HG03460 (cell line): Measurements from ENCODE around the gene NFE2.

Source experiments
- ATAC-seq: cut with Tn5 transposase; IDR thresholded peaks from one replicate; pipeline ENCODE4 v1.9.1; 2021; ENCODE audit not compliant: unreplicated experiment

The NFE2 gene

GRCh38 chr12:54253240-54253639 lies 47.6 kb downstream of the NFE2 start:
- ATAC-seq: no peak

- ATAC-seq: no peak
These were observed 49.0 kb downstream of the NFE2 start for GRCh38 chr12:54251667-54252284.

GRCh38 chr12:54249489-54249888 lies 51.3 kb downstream of the NFE2 start:
- no peak for ATAC-seq

- no peak for ATAC-seq
These were observed 54.7 kb downstream of the NFE2 start for GRCh38 chr12:54246011-54246641.
